HG02852 (cell line): ENCODE data around the gene SLC35B2.

Experiments
- ATAC-seq: cut with Tn5 transposase; IDR thresholded peaks from one replicate; pipeline ENCODE4 v1.9.1; 2021; ENCODE audit warnings: mild to moderate bottlenecking, moderate library complexity; ENCODE audit not compliant: unreplicated experiment

SLC35B2 gene

DNA sequence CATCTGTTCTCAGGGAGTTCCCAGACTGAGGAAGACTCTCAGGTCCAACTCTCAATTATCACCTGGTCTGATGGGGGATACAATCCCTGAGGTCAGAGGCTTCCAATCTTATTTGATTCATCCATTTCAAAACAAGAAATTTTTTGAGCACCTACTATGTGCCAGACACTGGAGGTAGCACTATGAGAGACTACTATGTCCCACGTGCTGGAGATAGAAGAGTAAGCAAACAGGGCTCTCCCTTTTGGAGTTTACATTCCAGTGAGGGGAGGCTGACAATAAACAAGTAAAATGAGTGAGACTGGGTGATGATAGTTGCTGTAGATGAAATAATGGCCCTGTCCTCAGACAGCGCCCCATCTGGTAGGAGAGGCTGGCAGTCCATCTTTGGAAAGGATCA, 29.4 kb upstream of the SLC35B2 start:
- no peak for ATAC-seq

DNA sequence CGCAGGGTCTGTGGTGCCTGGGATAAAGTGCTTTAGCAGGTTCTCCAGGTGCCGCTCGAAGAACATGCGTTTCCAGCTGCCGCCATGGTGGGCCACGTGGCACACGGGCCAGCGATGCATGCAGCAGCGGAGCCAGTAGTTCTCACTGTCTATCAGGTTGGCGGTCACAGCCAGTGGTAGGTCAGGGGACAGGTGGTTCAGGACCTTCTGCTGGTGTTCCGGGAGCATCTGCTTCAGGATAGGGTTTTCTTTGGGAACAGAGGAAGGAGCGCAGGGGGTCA, 28.9 kb upstream of the SLC35B2 start:
- no peak for ATAC-seq

DNA sequence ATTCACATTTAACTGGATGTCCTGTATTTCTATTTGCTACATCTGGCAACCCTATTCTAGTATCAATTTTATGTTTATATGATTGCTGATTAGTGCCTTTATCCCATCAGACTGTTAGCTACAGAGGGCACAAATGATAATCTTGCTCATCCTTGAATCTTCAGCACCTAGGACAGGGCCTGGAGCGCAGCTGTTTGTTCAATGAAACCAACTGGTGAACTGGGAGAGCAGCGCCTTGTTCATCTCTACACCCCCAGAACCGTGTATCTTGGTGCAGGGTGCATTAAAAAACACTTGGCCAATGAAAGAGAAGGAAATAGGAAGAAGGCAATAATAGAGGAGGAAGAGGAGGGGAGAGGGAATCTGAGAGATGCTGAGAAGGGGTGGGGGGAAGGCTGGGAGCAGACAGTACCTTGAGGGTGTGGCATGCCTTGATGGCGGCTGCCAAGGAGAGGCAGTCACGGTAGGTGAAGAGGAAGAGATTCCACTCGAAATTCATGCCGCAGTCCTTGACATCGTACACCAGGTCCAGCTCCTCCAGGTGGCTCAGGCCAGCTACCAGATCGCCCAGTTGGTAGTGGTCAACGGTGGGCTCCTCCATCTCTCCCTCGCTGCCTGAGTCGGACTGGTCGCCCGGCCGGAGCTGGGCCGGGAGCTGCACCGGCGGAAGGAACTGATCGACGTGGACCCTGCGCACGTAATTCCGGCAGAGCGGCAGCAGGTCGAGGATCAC, 28.4 kb upstream of the SLC35B2 start:
- no peak for ATAC-seq

- ATAC-seq = no peak
These were observed 27.5 kb upstream of the SLC35B2 start for GRCh38 chr6:44284867-44285266.

DNA sequence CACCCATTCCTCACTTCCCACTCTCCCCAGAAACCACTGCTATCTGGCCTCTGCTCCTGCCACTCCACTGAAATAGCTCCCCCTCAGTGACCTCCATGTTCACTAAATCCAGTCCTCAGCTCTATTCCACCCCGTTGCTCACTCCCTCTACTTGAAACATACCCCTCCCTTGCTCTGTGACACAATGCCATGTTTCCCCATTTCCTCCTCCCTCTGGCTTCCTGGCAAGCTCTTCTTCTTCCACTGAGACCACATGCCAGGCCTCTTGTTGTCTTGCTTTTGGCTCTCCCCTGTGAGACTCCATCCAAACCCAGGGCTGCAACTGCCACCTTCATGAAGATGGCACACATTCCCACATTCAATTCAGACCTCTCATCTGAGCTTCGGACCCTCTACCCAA, 26.8 kb upstream of the SLC35B2 start:
- no peak for ATAC-seq

DNA sequence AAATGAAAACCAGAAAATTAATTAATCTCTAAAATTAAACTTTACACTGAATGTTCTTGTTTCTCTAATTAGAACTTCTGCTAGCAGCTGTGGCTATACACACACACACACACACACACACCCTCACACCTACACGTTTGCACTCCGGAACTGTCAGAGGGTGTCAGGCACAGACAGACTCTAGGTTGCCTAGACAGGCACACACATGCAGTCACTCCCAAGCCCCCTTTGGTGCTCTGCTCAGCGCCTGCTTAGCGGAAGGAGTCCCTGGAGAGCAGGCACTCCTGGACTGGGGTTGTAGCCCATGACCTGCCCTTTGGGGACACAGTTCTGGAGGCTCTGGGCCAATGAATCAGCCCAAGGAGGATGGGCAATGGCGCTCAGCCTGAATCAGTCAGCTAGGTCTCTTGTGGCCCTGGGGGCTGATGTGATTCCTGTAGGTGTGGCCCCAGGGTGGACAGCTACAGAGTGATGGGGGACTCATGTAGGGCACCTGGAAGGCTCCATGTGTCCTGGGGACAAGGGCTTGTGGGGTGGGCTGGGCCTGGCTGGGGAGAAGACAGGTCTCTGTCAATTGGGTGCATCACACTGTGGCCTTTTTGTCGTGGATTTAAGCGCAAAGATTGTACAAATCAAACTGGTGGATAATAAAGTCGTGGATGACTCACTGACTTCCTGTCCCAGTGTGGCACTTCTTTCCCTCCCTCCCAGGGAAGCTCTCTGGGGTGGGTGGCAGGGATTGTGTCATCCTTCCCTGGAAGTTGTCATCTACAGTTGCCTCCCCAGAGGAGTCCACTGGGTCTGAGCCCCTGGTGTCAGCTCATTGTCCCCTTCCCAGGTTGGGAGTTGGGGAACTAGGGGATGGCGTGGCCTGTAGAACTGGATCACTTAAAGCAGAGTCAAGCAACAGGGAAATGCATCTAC, 21.7 kb upstream of the SLC35B2 start:
- no peak for ATAC-seq

- no peak for ATAC-seq
These were observed 21.0 kb upstream of the SLC35B2 start for GRCh38 chr6:44278315-44278714.

GRCh38 chr6:44277763-44278162, 20.4 kb upstream of the SLC35B2 start:
- ATAC-seq = no peak

GRCh38 chr6:44276667-44277640, 19.6 kb upstream of the SLC35B2 start:
- ATAC-seq = no peak

GRCh38 chr6:44275749-44276648, 18.7 kb upstream of the SLC35B2 start:
- no peak for ATAC-seq

DNA sequence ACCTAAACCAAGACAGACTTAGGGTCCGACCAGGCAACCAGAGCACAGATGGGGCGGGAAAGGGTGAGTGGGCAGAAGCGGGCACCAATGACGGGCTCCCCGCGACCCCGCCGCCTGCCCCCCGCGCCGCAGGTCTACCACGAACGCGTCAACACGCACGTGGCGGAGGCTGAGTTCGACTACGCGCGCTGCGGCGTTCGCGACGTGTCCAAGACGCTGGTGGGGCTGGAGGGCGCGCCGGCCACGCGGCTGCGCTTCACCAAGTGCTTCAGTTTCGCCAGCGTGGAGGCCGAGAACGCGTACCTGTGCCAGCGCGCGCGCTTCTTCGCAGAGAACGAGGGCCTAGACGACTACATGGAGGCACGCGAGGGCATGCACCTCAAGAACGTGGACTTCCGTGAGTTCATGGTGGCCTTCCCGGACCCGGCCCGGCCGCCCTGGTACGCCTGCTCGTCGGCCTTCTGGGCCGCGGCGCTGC, 18.0 kb upstream of the SLC35B2 start:
- no peak for ATAC-seq

GRCh38 chr6:44273617-44274016, 16.3 kb upstream of the SLC35B2 start:
- no peak for ATAC-seq

DNA sequence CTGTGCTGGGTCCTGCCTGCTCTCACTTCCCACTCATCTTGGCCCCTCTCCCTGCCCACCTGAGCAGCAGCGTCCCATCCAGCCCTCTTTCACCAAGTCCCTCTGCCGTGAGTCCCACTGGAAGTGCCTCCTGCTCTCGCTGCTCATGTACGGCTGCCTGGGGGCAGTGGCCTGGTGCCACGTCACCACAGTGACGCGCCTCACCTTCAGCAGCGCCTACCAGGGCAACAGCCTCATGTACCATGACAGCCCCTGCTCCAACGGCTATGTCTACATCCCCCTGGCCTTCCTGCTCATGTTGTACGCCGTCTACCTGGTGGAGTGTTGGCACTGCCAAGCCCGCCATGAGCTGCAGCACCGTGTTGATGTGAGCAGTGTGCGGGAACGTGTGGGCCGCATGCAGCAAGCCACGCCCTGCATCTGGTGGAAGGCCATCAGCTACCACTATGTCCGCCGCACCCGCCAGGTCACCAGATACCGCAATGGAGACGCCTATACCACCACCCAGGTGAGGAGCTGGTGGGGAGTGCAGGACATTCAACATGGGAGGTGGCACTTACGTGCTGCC, 15.8 kb upstream of the SLC35B2 start:
- no peak for ATAC-seq

DNA sequence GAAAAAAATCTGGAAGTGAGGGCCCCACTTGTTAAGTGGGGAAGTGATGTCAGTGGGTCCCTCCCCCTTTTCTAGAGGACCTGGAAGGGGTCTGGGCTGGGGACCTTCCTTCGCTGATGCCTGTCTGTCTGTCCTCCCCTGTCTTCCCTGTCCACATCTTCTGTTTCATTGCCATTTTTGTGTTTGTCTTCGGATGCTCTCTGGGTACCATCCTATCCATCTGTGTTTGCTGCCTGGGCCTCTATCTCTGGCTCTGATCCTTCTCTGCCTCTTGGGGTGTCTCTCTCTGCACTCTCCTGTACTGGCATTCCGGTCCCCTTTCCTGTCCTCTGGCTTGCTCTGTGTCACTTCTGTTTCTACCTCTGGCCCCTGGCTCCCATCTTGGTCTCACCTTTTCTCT, 15.2 kb upstream of the SLC35B2 start:
- ATAC-seq = no peak

- ATAC-seq = no peak
These were observed 14.6 kb upstream of the SLC35B2 start for GRCh38 chr6:44271914-44272313.

DNA sequence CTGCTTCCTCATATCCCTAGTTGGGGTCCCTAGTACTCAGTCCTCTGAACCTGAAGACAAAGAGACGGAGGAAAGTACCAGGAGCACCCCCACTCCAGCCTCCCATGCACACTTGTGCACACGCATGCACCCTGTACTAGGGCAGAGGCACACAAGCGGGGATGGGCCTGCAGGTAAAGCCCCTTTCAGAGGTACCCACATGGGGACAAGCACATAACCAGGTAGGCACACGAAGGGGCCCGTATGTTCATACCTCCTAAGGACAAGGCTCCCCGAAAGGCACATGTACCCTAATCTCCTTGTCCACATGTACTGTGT, 14.0 kb upstream of the SLC35B2 start:
- ATAC-seq = no peak

- no peak for ATAC-seq
These were observed 13.4 kb upstream of the SLC35B2 start for GRCh38 chr6:44270526-44271405.

GRCh38 chr6:44269921-44270525, 12.7 kb upstream of the SLC35B2 start, which contains the start of gene TMEM151B:
TSS of gene TMEM151B (plus strand) at chr6:44270450. CDS start at chr6:44270743, 293 bp downstream.
- no peak for ATAC-seq
